GM12873 (cell line): Measurements from ENCODE around the gene ARSI.

Source experiments
- CTCF ChIP-seq: IDR thresholded peaks from 2 replicates; pipeline ENCODE4 v1.5.1; 2012; ENCODE audit warnings: low read depth, mild to moderate bottlenecking, moderate library complexity, low read length, control low read depth; ENCODE audit not compliant: insufficient read depth; ENCODE audit errors: missing control alignments

The ARSI gene

GRCh38 chr5:150300496-150301169 is 2.1 kb downstream of the ARSI start:
- TF ChIP-seq CTCF: no peak

- TF ChIP-seq CTCF: no peak
These were observed 3.0 kb downstream of the ARSI start for GRCh38 chr5:150299571-150300327.

- no peak for TF ChIP-seq CTCF
These were observed 3.8 kb downstream of the ARSI start for GRCh38 chr5:150298701-150299451.

- no peak for TF ChIP-seq CTCF
These were observed 4.6 kb downstream of the ARSI start for GRCh38 chr5:150297934-150298595.

GRCh38 chr5:150297236-150297890 is 5.3 kb downstream of the ARSI start:
- no peak for TF ChIP-seq CTCF

- no peak for TF ChIP-seq CTCF
These were observed 6.2 kb downstream of the ARSI start for GRCh38 chr5:150296496-150296895.
